K562 (cell line): ENCODE measurements around the gene KLRC4. TPM values are rescaled to one million over a fixed set of nuclear protein-coding genes. Genes with fewer than 3 reads are reported as not detected.
"Not testable (repeated sequence)": the region's sequence is repeated elsewhere in the genome, so short reads cannot be mapped to it uniquely, and the experiment has no call there.

Source experiments
- ATAC-seq: fragments of 200-7000 bp; cut with Tn5 transposase; 3 replicates; pipeline ENCODE4 v1.9.1; 2020; ENCODE audit warnings: moderate library complexity
- BruUV-seq: library from RNA; stranded (reverse); fragments of 400-500 nt; replicated peaks from 2 replicates; lab custom pipeline; 2021; lab: Mats Ljungman, UMichigan
- CTCF ChIA-PET: fragments of 300-600 bp; formaldehyde crosslinking; extraction: SDS; loops from one replicate; lab custom pipeline; 2021; ENCODE audit warnings: low intra/inter-chr PET ratio; lab: Yijun Ruan, JAX
- POLR2A ChIA-PET: fragments of 300-600, 350-650 bp; sonication (Branson Sonifier 250); formaldehyde crosslinking; extraction: SDS; loops from one replicate; lab custom pipeline; 2021; ENCODE audit warnings: antibody characterized with exemption, inconsistent platforms; lab: Yijun Ruan, JAX
- DNase-seq, 4 experiments: peaks; one replicate each; pipeline versions ENCODE4 v3.0.0 to v3.0.0-alpha.2; 2011 to 2018; ENCODE audit warnings: low spot score in 3 of 4, mixed read lengths in 3 of 4; ENCODE audit errors: extremely low read depth in 1 of 4
- FAIRE-seq: peaks from 2 replicates; lab custom pipeline; 2011; peaks lifted over from hg19 to GRCh38; lab: Jason Lieb, UNC
- H2AFZ ChIP-seq: 2 replicates; pipeline ENCODE4 v1.6.0; 2011; ENCODE audit warnings: low read depth, low read length, control low read depth, inconsistent platforms
- H3K27ac ChIP-seq: fragments of 200-600 bp; 3 replicates; pipeline ENCODE4 v1.8.0; 2011; ENCODE audit warnings: low read depth, mild to moderate bottlenecking, control low read depth, inconsistent platforms, low read length, moderate library complexity, mixed read lengths; ENCODE audit errors: extremely low read depth
- H3K27me3 ChIP-seq, 2 experiments: fragments of 300-600 bp in 1 of 2; 2 replicates in 1 of 2; 3 replicates in 1 of 2; pipeline versions ENCODE4 v1.6.0 to v1.8.0; 2011; ENCODE audit warnings: inconsistent platforms in 2 of 2, low read length in 2 of 2, mild to moderate bottlenecking in 1 of 2, mixed read lengths in 1 of 2, moderate library complexity in 1 of 2; ENCODE audit not compliant: control insufficient read depth in 2 of 2, insufficient read depth in 2 of 2
- H3K36me3 ChIP-seq: fragments of 300-600 bp; 3 replicates; pipeline ENCODE4 v1.8.0; 2011; ENCODE audit warnings: mild to moderate bottlenecking, low read length, inconsistent platforms; ENCODE audit not compliant: control insufficient read depth, insufficient read depth
- H3K4me1 ChIP-seq, 2 experiments: fragments of 200-600 bp in 1 of 2; replicated peaks in 1 of 2; 2 replicates in 1 of 2; 3 replicates in 1 of 2; pipeline versions ENCODE4 v1.5.1 to v1.8.0; 2011; ENCODE audit warnings: inconsistent platforms in 2 of 2, low read length in 2 of 2, mild to moderate bottlenecking in 1 of 2, mixed read lengths in 1 of 2, moderate library complexity in 1 of 2; ENCODE audit not compliant: control insufficient read depth in 2 of 2, insufficient read depth in 2 of 2
- H3K4me2 ChIP-seq: 2 replicates; pipeline ENCODE4 v1.6.1; 2011; ENCODE audit warnings: low read length, control low read depth, inconsistent platforms, mixed read lengths; ENCODE audit not compliant: insufficient read depth
- H3K4me3 ChIP-seq: fragments of 200-600 bp; sonication (generic), shearing (Covaris generic); 2 replicates; pipeline ENCODE4 v1.5.1; 2016; ENCODE audit warnings: control low read depth, inconsistent platforms
- H3K79me2 ChIP-seq: fragments of 200-600 bp; 3 replicates; pipeline ENCODE4 v1.8.0; 2011; ENCODE audit warnings: low read length, inconsistent platforms; ENCODE audit not compliant: control insufficient read depth, insufficient read depth
- H3K9ac ChIP-seq, 2 experiments: 2 replicates each; pipeline versions ENCODE4 v1.6.0 to v1.6.1; 2011; ENCODE audit warnings: low read depth in 2 of 2, low read length in 2 of 2, control low read depth in 1 of 2, inconsistent platforms in 1 of 2, mild to moderate bottlenecking in 1 of 2, mixed read lengths in 1 of 2; ENCODE audit not compliant: insufficient read depth in 1 of 2
- H3K9me1 ChIP-seq: one replicate; pipeline ENCODE4 v1.6.0; 2011; ENCODE audit warnings: inconsistent platforms, mild to moderate bottlenecking, low read length, moderate library complexity; ENCODE audit not compliant: control insufficient read depth, insufficient read depth
- H3K9me3 ChIP-seq: replicated peaks from 2 replicates; pipeline ENCODE4 v1.5.1; 2011; ENCODE audit warnings: low read depth, low read length, inconsistent platforms; ENCODE audit not compliant: control insufficient read depth, insufficient read depth
- H4K20me1 ChIP-seq: replicated peaks from 2 replicates; pipeline ENCODE4 v1.6.1; 2011; ENCODE audit warnings: low read length, inconsistent platforms, mixed read lengths; ENCODE audit not compliant: control insufficient read depth, insufficient read depth
- ARNT ChIP-seq, 2 experiments: fragments of 450-650 bp; IDR thresholded peaks; 2 replicates each; pipeline ENCODE4 v1.6.1; 2016; ENCODE audit warnings: mild to moderate bottlenecking in 1 of 2
- ELF4 ChIP-seq: fragments of 450-650 bp; formaldehyde crosslinking; IDR thresholded peaks from 2 replicates; pipeline ENCODE4 v1.4.0; 2022; ENCODE audit warnings: missing genetic modification characterization
- ETV5 ChIP-seq: sonication (generic); formaldehyde crosslinking; IDR thresholded peaks from 2 replicates; pipeline ENCODE4 v1.4.0; 2020; ENCODE audit warnings: low read depth, mild to moderate bottlenecking, missing genetic modification reagents
- HDAC1 ChIP-seq, 2 experiments: fragments of 450-650 bp; IDR thresholded peaks; 2 replicates each; pipeline ENCODE4 v1.6.1; 2016 to 2017; ENCODE audit warnings: inconsistent platforms in 1 of 2, mild to moderate bottlenecking in 1 of 2, moderate library complexity in 1 of 2
- POLR2B ChIP-seq: fragments of 450-650 bp; IDR thresholded peaks from 2 replicates; pipeline ENCODE4 v1.6.1; 2018; ENCODE audit warnings: low read depth; ENCODE audit not compliant: partially characterized antibody
- SAP30 ChIP-seq: fragments of 200-600 bp; sonication (generic); IDR thresholded peaks from 2 replicates; pipeline ENCODE4 v1.6.1; 2012; ENCODE audit warnings: borderline replicate concordance, low read depth, mild to moderate bottlenecking, moderate library complexity, low read length, control low read depth, inconsistent platforms; ENCODE audit not compliant: insufficient read depth, poor library complexity, severe bottlenecking
- SMAD1 ChIP-seq: fragments of 150-350 bp; IDR thresholded peaks from 2 replicates; pipeline ENCODE4 v1.6.1; 2014; ENCODE audit warnings: low read length, low read depth; ENCODE audit not compliant: partially characterized antibody
- ZNF766 ChIP-seq: fragments of 200-800 bp; sonication (Bioruptor generic); conservative IDR thresholded peaks from 2 replicates; pipeline ENCODE4 v1.6.1; 2016; ENCODE audit warnings: missing genetic modification characterization, missing compliant biosample characterization
- WGBS: fragments of 100-300 bp; shearing (Covaris generic); methylation state at CpG from one replicate; pipeline ENCODE4 v1.1.6; 2016; ENCODE audit warnings: low coverage, mixed read lengths; ENCODE audit not compliant: insufficient coverage; ENCODE audit errors: missing lambda C conversion rate; 5-methylcytosine and 5-hydroxymethylcytosine counted together
- in situ Hi-C: fragments of 300-500 bp; cut with MboI; formaldehyde crosslinking; loops from 4 replicates; pipeline ENCODE4 v1.15.0; 2018; ENCODE audit warnings: inconsistent platforms, mixed read lengths
- intact Hi-C: fragments of 100-400 bp; cut with micrococcal nuclease; formaldehyde crosslinking; loops from 2 replicates; pipeline ENCODE4 v1.14.2; 2022
- polyA plus RNA-seq, 8 experiments: library from polyadenylated mRNA; depleted of rRNA in 4 of 8; stranded (reverse) in 5 of 8; unstranded in 3 of 8; fragments of >200 nt; fragmentation: Nextera tagmentation in 2 of 8; fragmentation: Illumina TruSeq in 1 of 8; extraction: Ambion mirVana in 2 of 8; extraction: Trizol in 1 of 8; gene quantifications; 2 replicates each; pipeline versions ENCODE4 v1.2.1 to v1.2.3, GENCODE V29; 2011 to 2014; ENCODE audit warnings: inconsistent platforms in 1 of 8, missing spikeins in 1 of 8
- total RNA-seq, 7 experiments: library from RNA; depleted of rRNA in 6 of 7; stranded (reverse); fragments of >200 nt in 6 of 7; fragmentation: Illumina TruSeq in 2 of 7; extraction: Trizol in 2 of 7; gene quantifications; 2 replicates each; pipeline versions ENCODE4 v1.2.1 to v1.2.3, GENCODE V29; 2011 to 2021; ENCODE audit warnings: low replicate concordance in 1 of 7
- TF ChIP-seq, protein P1 (sequence below): fragments of 250-450 bp; sonication (Bioruptor Pico); IDR thresholded peaks from 2 replicates; pipeline ENCODE4 v1.8.0; 2022; ENCODE audit warnings: inconsistent platforms, mild to moderate bottlenecking, moderate library complexity, borderline replicate concordance
- TF ChIP-seq, protein P2 (sequence below): sonication (generic); formaldehyde crosslinking; IDR thresholded peaks from 2 replicates; pipeline ENCODE4 v1.8.0; 2022; ENCODE audit warnings: mild to moderate bottlenecking, missing genetic modification reagents
- TF ChIP-seq, protein P3 (sequence below): fragments of 450-650 bp; IDR thresholded peaks from 2 replicates; pipeline ENCODE4 v1.6.1; 2016; ENCODE audit warnings: mild to moderate bottlenecking

KLRC4 gene
- total and polyA plus RNA-seq, 9 of the 15 experiments (the other 6 are each of a cell fraction or from before 2014, with no cell fraction given): 0.17 TPM; not detected in 8

DNA sequence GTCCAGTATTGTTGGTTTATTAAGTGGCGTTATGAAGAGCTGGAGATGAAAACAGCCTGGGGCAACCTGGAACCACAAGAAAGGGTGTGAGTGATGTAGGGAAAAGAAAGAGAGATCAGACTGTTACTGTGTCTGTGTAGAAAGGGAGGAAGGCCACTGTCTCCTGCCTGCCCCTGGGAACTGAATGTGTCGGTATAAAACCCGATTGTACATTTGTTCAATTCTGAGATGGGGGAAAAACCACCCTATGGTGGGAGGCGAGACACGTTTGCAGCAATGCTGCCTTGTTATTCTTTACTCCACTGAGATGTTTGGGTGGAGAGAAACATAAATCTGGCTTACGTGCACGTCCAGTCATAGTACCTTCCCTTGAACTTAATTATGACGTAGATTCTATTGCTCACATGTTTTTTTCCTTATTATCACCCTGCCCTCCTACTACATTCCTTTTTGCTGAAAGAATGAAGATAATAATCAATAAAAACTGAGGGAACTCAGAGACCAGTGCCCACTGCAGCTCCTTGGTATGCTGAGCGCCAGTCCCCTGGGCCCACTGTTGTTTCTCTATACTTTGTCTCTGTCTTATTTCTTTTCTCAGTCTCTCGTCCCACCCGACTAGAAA, 14.9 kb downstream of the KLRC4 start:
- H2AFZ ChIP-seq, H3K27ac ChIP-seq, H4K20me1 ChIP-seq, CTCF ChIA-PET, H3K9me3 ChIP-seq, H3K4me3 ChIP-seq, H3K4me2 ChIP-seq, H3K4me1 ChIP-seq, BruUV-seq, H3K36me3 ChIP-seq, intact Hi-C loops, in situ Hi-C loops, H3K27me3 ChIP-seq, H3K79me2 ChIP-seq, DNase-seq, FAIRE-seq, H3K9ac ChIP-seq, H3K9me1 ChIP-seq, ATAC-seq: not testable (repeated sequence)
- 34% methylated on average over 7 of the region's 11 CpGs for WGBS
- POLR2A ChIA-PET: interaction anchor here (0.6 kb wide), 1 partner anchor 29 kb away, joined by 4 read pairs; no protein-coding TSS in a partner anchor

DNA sequence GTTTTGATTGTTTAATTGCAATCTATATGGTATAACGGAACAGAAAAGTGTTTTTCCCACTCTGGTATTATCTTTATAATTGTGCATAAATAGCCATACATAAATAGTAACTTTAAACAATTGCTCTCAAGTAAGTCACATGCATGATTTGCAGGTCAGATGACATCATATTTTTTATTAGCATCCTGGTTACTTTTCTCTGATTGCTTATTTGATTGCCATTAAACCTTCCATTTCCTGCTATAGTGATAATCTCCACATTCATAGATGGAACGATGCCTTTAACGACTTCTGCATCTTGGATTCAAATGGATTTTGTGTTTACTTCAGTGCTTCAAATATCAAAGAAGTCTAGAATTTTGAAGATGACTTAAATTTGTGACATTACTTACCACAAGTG, 16.3 kb downstream of the KLRC4 start:
- H3K4me3 ChIP-seq: no peak overlapping the region
- POLR2A ChIA-PET: no interaction called here
- FAIRE-seq: no peak
- no peak overlapping the region for H3K9ac ChIP-seq
- H2AFZ ChIP-seq: no peak overlapping the region
- H3K27me3 ChIP-seq: no peaks in the 10 kb centered on the region
- BruUV-seq: no TSS peak
- intact Hi-C loops: no loop called here
- in situ Hi-C loops: no loop called here
- H3K9me3 ChIP-seq: no peaks in the 10 kb centered on the region
- H4K20me1 ChIP-seq: no peaks in the 10 kb centered on the region
- H3K27ac ChIP-seq: no peak overlapping the region
- no peak for DNase-seq
- no peaks in the 10 kb centered on the region for H3K79me2 ChIP-seq
- CTCF ChIA-PET: no interaction called here
- ATAC-seq: no peak
- no peaks in the 10 kb centered on the region for H3K4me1 ChIP-seq
- H3K9me1 ChIP-seq: no peaks in the 10 kb centered on the region
- H3K4me2 ChIP-seq: no peak overlapping the region
- WGBS: 70% methylated on average over 3 of the region's 3 CpGs
- H3K36me3 ChIP-seq: no peaks in the 10 kb centered on the region
- TF ChIP-seq SAP30: no peak
- TF ChIP-seq, protein P1, sequence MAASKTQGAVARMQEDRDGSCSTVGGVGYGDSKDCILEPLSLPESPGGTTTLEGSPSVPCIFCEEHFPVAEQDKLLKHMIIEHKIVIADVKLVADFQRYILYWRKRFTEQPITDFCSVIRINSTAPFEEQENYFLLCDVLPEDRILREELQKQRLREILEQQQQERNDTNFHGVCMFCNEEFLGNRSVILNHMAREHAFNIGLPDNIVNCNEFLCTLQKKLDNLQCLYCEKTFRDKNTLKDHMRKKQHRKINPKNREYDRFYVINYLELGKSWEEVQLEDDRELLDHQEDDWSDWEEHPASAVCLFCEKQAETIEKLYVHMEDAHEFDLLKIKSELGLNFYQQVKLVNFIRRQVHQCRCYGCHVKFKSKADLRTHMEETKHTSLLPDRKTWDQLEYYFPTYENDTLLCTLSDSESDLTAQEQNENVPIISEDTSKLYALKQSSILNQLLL (CRISPR knock-in tag): no peak
- TF ChIP-seq ZNF766 (CRISPR knock-in tag): no peak
- TF ChIP-seq ARNT (IDR thresholded peaks at IDR 0.05): no peak
- no peak for TF ChIP-seq ELF4
- no peak for TF ChIP-seq ETV5 (CRISPR knock-in tag)
- TF ChIP-seq HDAC1 (IDR thresholded peaks at IDR 0.05): no peak
- TF ChIP-seq, protein P2, sequence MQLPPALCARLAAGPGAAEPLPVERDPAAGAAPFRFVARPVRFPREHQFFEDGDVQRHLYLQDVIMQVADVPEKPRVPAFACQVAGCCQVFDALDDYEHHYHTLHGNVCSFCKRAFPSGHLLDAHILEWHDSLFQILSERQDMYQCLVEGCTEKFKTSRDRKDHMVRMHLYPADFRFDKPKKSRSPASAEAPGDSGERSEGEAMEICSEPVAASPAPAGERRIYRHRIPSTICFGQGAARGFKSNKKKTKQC (CRISPR knock-in tag): no peak
- TF ChIP-seq, protein P3, sequence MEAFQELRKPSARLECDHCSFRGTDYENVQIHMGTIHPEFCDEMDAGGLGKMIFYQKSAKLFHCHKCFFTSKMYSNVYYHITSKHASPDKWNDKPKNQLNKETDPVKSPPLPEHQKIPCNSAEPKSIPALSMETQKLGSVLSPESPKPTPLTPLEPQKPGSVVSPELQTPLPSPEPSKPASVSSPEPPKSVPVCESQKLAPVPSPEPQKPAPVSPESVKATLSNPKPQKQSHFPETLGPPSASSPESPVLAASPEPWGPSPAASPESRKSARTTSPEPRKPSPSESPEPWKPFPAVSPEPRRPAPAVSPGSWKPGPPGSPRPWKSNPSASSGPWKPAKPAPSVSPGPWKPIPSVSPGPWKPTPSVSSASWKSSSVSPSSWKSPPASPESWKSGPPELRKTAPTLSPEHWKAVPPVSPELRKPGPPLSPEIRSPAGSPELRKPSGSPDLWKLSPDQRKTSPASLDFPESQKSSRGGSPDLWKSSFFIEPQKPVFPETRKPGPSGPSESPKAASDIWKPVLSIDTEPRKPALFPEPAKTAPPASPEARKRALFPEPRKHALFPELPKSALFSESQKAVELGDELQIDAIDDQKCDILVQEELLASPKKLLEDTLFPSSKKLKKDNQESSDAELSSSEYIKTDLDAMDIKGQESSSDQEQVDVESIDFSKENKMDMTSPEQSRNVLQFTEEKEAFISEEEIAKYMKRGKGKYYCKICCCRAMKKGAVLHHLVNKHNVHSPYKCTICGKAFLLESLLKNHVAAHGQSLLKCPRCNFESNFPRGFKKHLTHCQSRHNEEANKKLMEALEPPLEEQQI: no peak
- no peak for TF ChIP-seq POLR2B
- no peak for TF ChIP-seq SMAD1
